ENCODE data around the gene NFX1. TPM values are rescaled to one million over a fixed set of nuclear protein-coding genes. Genes with fewer than 3 reads are reported as not detected.

NFX1 gene
- polyA plus RNA-seq, 3 donors: 4.3 to 26.3 (median 8.1) TPM

DNA sequence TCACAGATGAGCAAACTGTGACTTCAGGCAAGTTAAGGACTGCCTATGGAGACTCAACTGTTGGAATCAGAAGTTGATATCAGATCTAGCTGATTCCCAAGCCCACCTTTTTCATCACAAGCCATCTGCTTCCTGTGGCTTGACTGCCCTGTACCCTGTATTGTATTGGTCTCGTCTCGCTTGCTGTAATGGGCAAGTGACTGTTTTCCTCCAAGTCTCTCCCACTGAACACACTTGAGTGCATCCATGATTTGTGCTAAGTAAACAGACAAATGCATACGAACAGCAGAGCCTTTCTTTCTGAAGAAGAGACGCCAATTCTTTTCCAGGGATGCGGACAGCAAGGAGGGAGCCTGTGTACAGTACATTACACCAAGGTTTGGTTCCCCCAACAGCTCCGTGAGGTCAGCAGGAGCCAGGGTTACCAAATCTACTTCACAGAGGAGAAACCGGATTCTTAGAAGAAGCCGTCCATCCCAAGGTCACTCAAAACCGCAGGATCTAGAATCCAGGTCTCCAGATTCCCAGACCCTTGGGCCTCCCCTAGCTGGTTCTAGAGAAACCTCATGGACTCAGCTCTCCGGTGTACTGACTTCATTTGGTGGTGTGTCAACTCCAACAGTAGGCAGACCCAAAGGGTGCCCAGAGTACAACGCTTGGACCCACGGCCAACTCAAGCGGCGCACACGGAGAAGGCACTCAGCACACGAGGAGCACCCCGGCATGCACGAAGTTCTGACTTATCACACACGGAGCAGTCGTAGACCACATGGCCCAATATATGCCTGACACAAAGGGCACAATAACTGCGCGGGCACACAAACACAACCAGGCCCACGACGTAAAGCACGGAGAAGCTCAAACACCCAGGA lies 26.9 kb upstream of the NFX1 start:
- peak overlapping the region; percentile 97 to 99 for H3K4me3 Mint-ChIP-seq
- peak in 1 of 3 donors; percentile 27 for DNase-seq
- peaks cover 0 to 1% (median 0%) of the 10 kb centered on the region in 3 donors for H3K27me3 Mint-ChIP-seq (ENCODE audit: low read depth in 3 of 3)
- Histone ChIP-seq H3K9ac (ENCODE audit: insufficient read depth, low read length, poor library complexity, severe bottlenecking) (peak overlapping the region; percentile 84), H3K4me1 (ENCODE audit: control insufficient read depth in 1 of 2, insufficient read depth in 2 of 2, low read length in 2 of 2) (peaks cover 22 to 26% of the 10 kb centered on the region in 2 donors), H3K27me3 (ENCODE audit: control insufficient read depth in 2 of 2, insufficient read depth in 2 of 2, low read length in 2 of 2) (no peaks in the 10 kb centered on the region), H3K27ac (ENCODE audit: low read depth in 1 of 2, low read length in 2 of 2) (peak overlapping the region; percentile 81 to 96), H3K4me2 (replicated peaks; ENCODE audit: extremely low read depth, low read length, poor library complexity, severe bottlenecking) (peak overlapping the region; percentile 86), H3K4me3 (replicated peaks in 1 of 3; ENCODE audit: low read depth in 2 of 3, low read length in 3 of 3) (peak overlapping the region; percentile 78 to 98 (median 88)), H4K20me1 (ENCODE audit: insufficient read depth, low read length) (peaks cover 36% of the 10 kb centered on the region), H3K79me2 (ENCODE audit: insufficient read depth, low read length) (peaks cover 73% of the 10 kb centered on the region), H3K36me3 (replicated peaks in 1 of 2; ENCODE audit: control insufficient read depth in 1 of 2, insufficient read depth in 2 of 2, low read length in 2 of 2) (peaks cover 61 to 71% of the 10 kb centered on the region in 2 donors), H3K9me3 (replicated peaks in 1 of 2; ENCODE audit: control insufficient read depth in 1 of 2, insufficient read depth in 1 of 2, low read length in 2 of 2) (no peaks in the 10 kb centered on the region), H2AFZ (ENCODE audit: insufficient read depth, low read depth, low read length, poor library complexity, severe bottlenecking) (peak overlapping the region; percentile 75)
- intact Hi-C loops (cut with micrococcal nuclease): loop anchor here (2.0 to 10.0 kb wide), 5 partner anchors 37 to 239 kb away; partner anchors contain the start of genes SMU1 (in 2 of the 2), B4GALT1 (in 1 of the 2) and DNAJA1 (in 1 of the 2)
- WGBS (ENCODE audit: insufficient coverage): 4% methylated on average over 25 of the region's 25 CpGs
- peaks cover 0 to 2% (median 0%) of the 10 kb centered on the region in 7 donors for H3K9me3 Mint-ChIP-seq
- H3K27ac Mint-ChIP-seq: peak overlapping the region; percentile 90 to 98 (median 94)
- TF ChIP-seq, protein P1, sequence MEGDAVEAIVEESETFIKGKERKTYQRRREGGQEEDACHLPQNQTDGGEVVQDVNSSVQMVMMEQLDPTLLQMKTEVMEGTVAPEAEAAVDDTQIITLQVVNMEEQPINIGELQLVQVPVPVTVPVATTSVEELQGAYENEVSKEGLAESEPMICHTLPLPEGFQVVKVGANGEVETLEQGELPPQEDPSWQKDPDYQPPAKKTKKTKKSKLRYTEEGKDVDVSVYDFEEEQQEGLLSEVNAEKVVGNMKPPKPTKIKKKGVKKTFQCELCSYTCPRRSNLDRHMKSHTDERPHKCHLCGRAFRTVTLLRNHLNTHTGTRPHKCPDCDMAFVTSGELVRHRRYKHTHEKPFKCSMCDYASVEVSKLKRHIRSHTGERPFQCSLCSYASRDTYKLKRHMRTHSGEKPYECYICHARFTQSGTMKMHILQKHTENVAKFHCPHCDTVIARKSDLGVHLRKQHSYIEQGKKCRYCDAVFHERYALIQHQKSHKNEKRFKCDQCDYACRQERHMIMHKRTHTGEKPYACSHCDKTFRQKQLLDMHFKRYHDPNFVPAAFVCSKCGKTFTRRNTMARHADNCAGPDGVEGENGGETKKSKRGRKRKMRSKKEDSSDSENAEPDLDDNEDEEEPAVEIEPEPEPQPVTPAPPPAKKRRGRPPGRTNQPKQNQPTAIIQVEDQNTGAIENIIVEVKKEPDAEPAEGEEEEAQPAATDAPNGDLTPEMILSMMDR (IDR thresholded peaks at IDR 0.05): no peak
- peaks cover 56 to 69% of the 10 kb centered on the region in 2 donors for H3K36me3 Mint-ChIP-seq
- peaks cover 37% of the 10 kb centered on the region for H3K4me1 Mint-ChIP-seq

GRCh38 chr9:33264003-33264472 lies 26.3 kb upstream of the NFX1 start:
- Histone ChIP-seq H3K36me3 (replicated peaks in 1 of 2; ENCODE audit: control insufficient read depth in 1 of 2, insufficient read depth in 2 of 2, low read length in 2 of 2) (peaks cover 61 to 71% of the 10 kb centered on the region in 2 donors), H3K4me2 (replicated peaks; ENCODE audit: extremely low read depth, low read length, poor library complexity, severe bottlenecking) (peak overlapping the region; percentile 86), H3K27me3 (ENCODE audit: control insufficient read depth in 2 of 2, insufficient read depth in 2 of 2, low read length in 2 of 2) (no peaks in the 10 kb centered on the region), H3K9ac (ENCODE audit: insufficient read depth, low read length, poor library complexity, severe bottlenecking) (peak overlapping the region; percentile 84), H3K4me3 (replicated peaks in 1 of 3; ENCODE audit: low read depth in 2 of 3, low read length in 3 of 3) (peak overlapping the region; percentile 78 to 98 (median 88)), H2AFZ (ENCODE audit: insufficient read depth, low read depth, low read length, poor library complexity, severe bottlenecking) (peak overlapping the region; percentile 75), H3K4me1 (ENCODE audit: control insufficient read depth in 1 of 2, insufficient read depth in 2 of 2, low read length in 2 of 2) (peaks cover 22 to 26% of the 10 kb centered on the region in 2 donors), H4K20me1 (ENCODE audit: insufficient read depth, low read length) (peaks cover 31% of the 10 kb centered on the region), H3K27ac (ENCODE audit: low read depth in 1 of 2, low read length in 2 of 2) (peak overlapping the region; percentile 81 to 96), H3K9me3 (replicated peaks in 1 of 2; ENCODE audit: control insufficient read depth in 1 of 2, insufficient read depth in 1 of 2, low read length in 2 of 2) (no peaks in the 10 kb centered on the region), H3K79me2 (ENCODE audit: insufficient read depth, low read length) (peaks cover 70% of the 10 kb centered on the region)
- Mint-ChIP-seq H3K27me3 (ENCODE audit: low read depth in 3 of 3) (peaks cover 0 to 1% (median 0%) of the 10 kb centered on the region in 3 donors), H3K36me3 (peaks cover 53 to 68% of the 10 kb centered on the region in 2 donors), H3K9me3 (peaks cover 0 to 2% (median 0%) of the 10 kb centered on the region in 7 donors), H3K4me3 (peak overlapping the region; percentile 97 to 99), H3K4me1 (peaks cover 35% of the 10 kb centered on the region), H3K27ac (peak overlapping the region; percentile 90 to 98 (median 94))
- peak; percentile 16 to 47 (median 42) for DNase-seq
- intact Hi-C loops (cut with micrococcal nuclease): loop anchor here (2.0 to 10.0 kb wide), 5 partner anchors 37 to 239 kb away; partner anchors contain the start of genes SMU1 (in 2 of the 2), B4GALT1 (in 1 of the 2) and DNAJA1 (in 1 of the 2)
- 0% methylated on average over 37 of the region's 37 CpGs for WGBS (ENCODE audit: insufficient coverage)
- TF ChIP-seq, protein P1 (IDR thresholded peaks at IDR 0.05): no peak

All from CD14-positive monocyte (primary cell).